T47D (cell line): Measurements from ENCODE around the gene PIK3C2B.

Experiments used
- DNase-seq, 2 experiments: peaks; one replicate each; pipeline versions ENCODE4 v3.0.0 to v3.0.0-alpha.2; 2011 to 2012; ENCODE audit warnings: low read depth in 1 of 2, low spot score in 1 of 2
- JUND ChIP-seq: IDR thresholded peaks from 2 replicates; pipeline ENCODE4 v1.6.1; 2012; ENCODE audit warnings: low read depth
- in situ Hi-C: cut with HindIII; loops from 2 replicates; pipeline ENCODE4 v1.10.0; 2016; ENCODE audit warnings: low sequenced_read_pairs, low pct_unique_long_range_greater_than_20kb

Gene PIK3C2B

DNA sequence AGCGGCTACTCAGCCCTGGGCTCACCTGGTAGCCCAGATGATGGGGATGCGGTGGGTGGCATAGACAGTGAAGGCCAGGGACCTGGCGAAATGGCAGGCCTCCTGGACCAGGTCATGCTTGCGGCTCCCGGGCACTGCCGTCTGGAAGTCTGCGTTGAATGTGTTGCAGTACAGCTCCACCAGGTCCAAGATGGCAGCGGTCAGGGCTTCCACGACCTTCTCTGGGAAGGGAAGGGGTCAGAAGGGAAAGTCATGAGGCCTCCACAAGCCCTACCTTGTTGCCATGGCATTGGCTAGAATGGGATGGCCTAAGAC lies 38.8 kb downstream of the PIK3C2B start:
- TF ChIP-seq JUND = no peak
- in situ Hi-C loops = no loop called here
- DNase-seq = no peak

DNA sequence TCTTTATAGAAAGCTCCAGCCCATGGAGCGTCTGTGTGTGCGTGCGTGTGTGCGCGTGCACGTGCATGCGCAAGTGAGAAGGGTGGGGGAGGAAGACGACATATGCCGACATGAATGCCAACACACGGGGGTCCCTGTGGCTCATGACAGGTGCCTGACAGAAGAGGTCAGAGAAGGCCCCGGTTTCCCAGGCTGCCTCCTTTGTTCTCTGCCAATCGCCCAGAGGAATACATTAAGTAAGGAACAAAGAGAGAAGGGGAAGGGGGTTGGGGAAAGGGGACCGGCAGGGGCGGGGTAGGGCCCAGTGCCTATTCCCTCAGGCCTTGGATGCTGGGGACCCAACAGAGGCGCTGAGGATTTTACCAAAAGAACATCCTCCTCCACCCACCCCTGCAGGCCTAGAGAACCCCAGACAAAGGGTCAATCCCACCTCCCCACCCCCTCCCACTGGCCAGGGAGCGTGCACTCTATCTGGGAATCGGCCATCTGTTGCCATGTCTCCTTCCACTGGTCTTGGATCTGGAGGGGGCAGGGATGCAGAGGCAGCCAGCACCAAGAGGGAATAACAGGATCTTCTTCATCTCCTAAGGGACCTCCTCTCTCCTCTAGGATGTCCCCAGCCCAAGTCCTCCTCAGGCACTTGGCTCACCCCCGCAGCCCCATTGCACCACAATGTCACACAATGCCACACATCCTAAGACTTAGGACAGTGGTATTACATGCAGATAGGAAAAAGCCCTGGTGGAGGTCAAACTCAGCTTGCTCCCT lies 39.4 kb downstream of the PIK3C2B start:
- in situ Hi-C loops = no loop called here
- DNase-seq = no peak
- no peak for TF ChIP-seq JUND

GRCh38 chr1:204454476-204454875 lies 40.1 kb downstream of the PIK3C2B start:
- no peak for DNase-seq
- in situ Hi-C loops = no loop called here
- TF ChIP-seq JUND = no peak

- in situ Hi-C loops = no loop called here
- DNase-seq = no peak
- TF ChIP-seq JUND = no peak
Measured at GRCh38 chr1:204453141-204453772, 41.3 kb downstream of the PIK3C2B start.

- no peak for TF ChIP-seq JUND
- in situ Hi-C loops = no loop called here
- DNase-seq = no peak
Measured at GRCh38 chr1:204451352-204452124, 43.1 kb downstream of the PIK3C2B start.

- no peak for DNase-seq
- no peak for TF ChIP-seq JUND
- in situ Hi-C loops = no loop called here
Measured at GRCh38 chr1:204450461-204451257, 43.9 kb downstream of the PIK3C2B start.

DNA sequence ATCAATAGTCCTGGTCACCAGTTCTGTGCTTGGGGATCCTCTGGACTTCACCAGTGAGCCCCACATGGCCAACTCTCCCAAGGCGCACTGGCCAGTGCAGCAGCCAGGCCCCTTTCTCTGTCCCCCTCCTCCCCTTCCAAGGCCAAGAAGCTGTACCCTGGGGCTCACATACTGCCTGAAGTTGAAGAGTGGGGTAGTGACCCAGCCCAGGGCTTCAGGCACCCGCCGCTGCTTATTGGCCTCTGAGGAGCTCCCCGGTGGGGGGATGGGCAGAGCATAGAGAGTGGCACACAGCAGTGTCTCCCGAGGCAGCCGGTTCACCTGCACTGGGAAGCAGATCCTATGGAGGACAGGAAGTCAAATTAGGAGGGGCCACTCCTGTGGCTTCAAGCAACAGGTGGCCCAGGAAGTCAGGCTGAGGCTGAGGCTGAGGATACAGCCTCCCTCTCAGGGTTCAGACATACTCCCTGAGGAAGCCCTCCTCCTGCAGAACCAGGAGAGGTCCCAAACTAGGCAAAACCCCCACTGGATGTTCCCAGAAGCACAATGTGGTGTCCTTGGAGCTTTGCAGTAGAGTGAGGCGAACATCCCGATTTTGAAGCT lies 44.8 kb downstream of the PIK3C2B start:
- in situ Hi-C loops = no loop called here
- TF ChIP-seq JUND = no peak
- no peak for DNase-seq

- TF ChIP-seq JUND = no peak
- in situ Hi-C loops = no loop called here
Measured at GRCh38 chr1:204448991-204449677, 45.5 kb downstream of the PIK3C2B start.

DNA sequence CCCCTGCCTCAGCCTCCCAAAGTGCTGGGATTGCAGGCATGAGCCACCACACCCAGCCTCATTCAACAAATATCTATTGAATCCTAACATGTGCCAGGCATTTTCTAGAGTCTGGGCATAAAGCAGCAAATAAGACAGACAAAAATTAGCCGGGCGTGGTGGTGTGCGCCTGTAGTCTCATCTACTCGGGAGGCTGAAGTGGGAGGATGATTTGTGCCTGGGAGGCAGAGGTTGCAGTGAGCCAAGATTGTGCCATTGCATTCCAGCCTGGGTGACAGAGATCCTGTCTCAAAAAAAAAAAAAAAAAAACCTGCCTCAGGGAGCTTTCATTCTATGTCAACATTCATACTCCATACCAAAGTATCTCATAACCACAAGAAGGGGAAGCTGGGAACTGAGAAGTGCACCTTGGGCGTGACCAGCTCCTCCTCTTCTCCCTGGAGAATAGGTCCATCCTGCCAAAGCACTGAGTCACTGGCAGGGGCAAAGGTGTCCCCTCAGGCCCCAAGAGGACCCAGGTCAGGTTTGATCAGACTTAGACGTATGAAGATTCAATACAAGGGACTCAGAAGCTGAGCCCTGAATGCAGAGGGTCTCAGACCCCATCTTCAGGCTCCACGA lies 46.2 kb downstream of the PIK3C2B start:
- no peak for TF ChIP-seq JUND
- in situ Hi-C loops = no loop called here
- DNase-seq = peak; percentile 32 to 87

More at GRCh38 chr1:204448991-204449677, 45.5 kb downstream of the PIK3C2B start:
- DNase-seq = no peak

- TF ChIP-seq JUND = no peak
- no peak for DNase-seq
- in situ Hi-C loops = no loop called here
Measured at GRCh38 chr1:204447736-204448135, 46.9 kb downstream of the PIK3C2B start.

- TF ChIP-seq JUND = no peak
- no peak for DNase-seq
- in situ Hi-C loops = no loop called here
Measured at GRCh38 chr1:204447190-204447589, 47.4 kb downstream of the PIK3C2B start.
